ENCODE results near the gene ACTR8. TPM values are rescaled to one million over a fixed set of nuclear protein-coding genes. Genes with fewer than 3 reads are reported as not detected.

The ACTR8 gene
- total and polyA plus RNA-seq, 2 of the 13 experiments (the other 11 are each of a cell fraction or from before 2014, with no cell fraction given): 15.5 to 29.0 TPM

DNA sequence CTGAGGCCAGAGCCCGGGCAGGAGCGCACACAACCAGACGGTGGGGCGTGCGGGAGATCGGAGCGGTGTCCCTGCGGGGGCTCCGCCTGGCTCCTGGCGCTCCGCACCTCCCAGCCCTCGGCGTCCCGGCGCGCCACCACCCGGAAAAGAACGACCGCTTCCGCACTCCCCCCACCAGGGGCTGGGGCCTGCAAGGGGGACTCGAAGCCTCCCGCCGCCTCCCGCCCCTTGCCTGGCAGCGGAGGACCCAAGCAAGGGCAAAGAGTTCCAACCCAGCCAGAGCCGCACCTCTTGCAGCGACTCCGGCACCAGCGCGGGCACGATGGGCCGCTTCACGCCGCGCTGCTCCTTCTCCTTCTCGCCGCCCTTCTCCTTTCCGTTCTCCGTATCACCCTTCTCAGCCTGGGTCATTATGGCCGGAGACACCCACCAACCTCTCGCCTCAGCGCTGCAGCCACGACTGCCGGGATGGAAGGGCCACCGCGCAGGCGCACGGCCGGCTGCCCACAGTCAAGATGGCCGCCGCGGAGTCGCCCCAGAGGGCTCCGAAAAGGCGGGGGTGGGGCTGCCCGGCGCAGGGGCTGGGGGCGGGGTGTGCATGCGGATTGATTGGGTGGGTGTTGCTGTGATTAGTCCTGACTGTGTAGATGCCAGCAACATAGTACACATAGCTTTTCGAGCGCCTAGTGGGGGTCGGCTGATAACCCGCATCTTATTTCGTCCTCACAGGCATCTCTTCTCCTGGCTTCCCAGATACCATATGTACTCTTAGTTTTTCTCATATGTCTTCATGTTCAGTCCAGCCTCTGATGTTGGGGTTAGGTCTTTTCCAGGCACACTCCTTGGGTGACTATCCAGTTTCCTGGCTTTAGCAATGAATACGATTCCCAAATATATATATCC lies at the start of gene ACTR8 (continued):
- no peak for TF ChIP-seq CENPT (CRISPR knock-in tag; IDR thresholded peaks at IDR 0.05; ENCODE audit: low read depth)
- 0 out of 2 replicates have a peak, but pooled peaks have one; percentile 58 for TF ChIP-seq ZBTB39 (CRISPR knock-in tag; IDR thresholded peaks at IDR 0.05)
- TF ChIP-seq FOXK1 (CRISPR knock-in tag; IDR thresholded peaks at IDR 0.05; ENCODE audit: borderline replicate concordance, low read depth): peak; percentile 46; the same call in 1 of the 2 replicates
- peak; percentile 75; the same call in 1 of the 2 replicates for TF ChIP-seq YEATS4 (CRISPR knock-in tag; IDR thresholded peaks at IDR 0.05; ENCODE audit: borderline replicate concordance)
- TF ChIP-seq EHMT2 (IDR thresholded peaks at IDR 0.05; ENCODE audit: borderline replicate concordance, low read depth, low read length): no peak
- TF ChIP-seq KDM2A (CRISPR knock-in tag; IDR thresholded peaks at IDR 0.05; ENCODE audit: borderline replicate concordance, low read depth): peak; percentile 93
- TF ChIP-seq, protein P1, sequence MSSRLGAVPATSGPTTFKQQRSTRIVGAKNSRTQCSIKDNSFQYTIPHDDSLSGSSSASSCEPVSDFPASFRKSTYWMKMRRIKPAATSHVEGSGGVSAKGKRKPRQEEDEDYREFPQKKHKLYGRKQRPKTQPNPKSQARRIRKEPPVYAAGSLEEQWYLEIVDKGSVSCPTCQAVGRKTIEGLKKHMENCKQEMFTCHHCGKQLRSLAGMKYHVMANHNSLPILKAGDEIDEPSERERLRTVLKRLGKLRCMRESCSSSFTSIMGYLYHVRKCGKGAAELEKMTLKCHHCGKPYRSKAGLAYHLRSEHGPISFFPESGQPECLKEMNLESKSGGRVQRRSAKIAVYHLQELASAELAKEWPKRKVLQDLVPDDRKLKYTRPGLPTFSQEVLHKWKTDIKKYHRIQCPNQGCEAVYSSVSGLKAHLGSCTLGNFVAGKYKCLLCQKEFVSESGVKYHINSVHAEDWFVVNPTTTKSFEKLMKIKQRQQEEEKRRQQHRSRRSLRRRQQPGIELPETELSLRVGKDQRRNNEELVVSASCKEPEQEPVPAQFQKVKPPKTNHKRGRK (CRISPR knock-in tag; IDR thresholded peaks at IDR 0.05): no peak
- TF ChIP-seq BCL3 (CRISPR knock-in tag; IDR thresholded peaks at IDR 0.05): no peak
- TF ChIP-seq, protein P2, sequence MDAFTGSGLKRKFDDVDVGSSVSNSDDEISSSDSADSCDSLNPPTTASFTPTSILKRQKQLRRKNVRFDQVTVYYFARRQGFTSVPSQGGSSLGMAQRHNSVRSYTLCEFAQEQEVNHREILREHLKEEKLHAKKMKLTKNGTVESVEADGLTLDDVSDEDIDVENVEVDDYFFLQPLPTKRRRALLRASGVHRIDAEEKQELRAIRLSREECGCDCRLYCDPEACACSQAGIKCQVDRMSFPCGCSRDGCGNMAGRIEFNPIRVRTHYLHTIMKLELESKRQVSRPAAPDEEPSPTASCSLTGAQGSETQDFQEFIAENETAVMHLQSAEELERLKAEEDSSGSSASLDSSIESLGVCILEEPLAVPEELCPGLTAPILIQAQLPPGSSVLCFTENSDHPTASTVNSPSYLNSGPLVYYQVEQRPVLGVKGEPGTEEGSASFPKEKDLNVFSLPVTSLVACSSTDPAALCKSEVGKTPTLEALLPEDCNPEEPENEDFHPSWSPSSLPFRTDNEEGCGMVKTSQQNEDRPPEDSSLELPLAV (CRISPR knock-in tag; conservative IDR thresholded peaks at IDR 0.05; ENCODE audit: low read depth): no peak
- TF ChIP-seq BCL6 (CRISPR knock-in tag; IDR thresholded peaks at IDR 0.05): no peak
- no peak for TF ChIP-seq EZH2 (conservative IDR thresholded peaks at IDR 0.05; ENCODE audit: low read depth, low read length)
- TF ChIP-seq ZNF383 (CRISPR knock-in tag; IDR thresholded peaks at IDR 0.05; ENCODE audit: borderline replicate concordance): 0 out of 2 replicates have a peak, but pooled peaks have one; percentile 41
- TF ChIP-seq GABPB1 (CRISPR knock-in tag; IDR thresholded peaks at IDR 0.05): peak; percentile 92
- TF ChIP-seq CHCHD3 (CRISPR knock-in tag; IDR thresholded peaks at IDR 0.05): peak; percentile 79; the same call in 1 of the 2 replicates
- TF ChIP-seq RXRB (CRISPR knock-in tag; IDR thresholded peaks at IDR 0.05; ENCODE audit: borderline replicate concordance): peak; percentile 60; the same call in 1 of the 2 replicates
- TF ChIP-seq, protein P3, sequence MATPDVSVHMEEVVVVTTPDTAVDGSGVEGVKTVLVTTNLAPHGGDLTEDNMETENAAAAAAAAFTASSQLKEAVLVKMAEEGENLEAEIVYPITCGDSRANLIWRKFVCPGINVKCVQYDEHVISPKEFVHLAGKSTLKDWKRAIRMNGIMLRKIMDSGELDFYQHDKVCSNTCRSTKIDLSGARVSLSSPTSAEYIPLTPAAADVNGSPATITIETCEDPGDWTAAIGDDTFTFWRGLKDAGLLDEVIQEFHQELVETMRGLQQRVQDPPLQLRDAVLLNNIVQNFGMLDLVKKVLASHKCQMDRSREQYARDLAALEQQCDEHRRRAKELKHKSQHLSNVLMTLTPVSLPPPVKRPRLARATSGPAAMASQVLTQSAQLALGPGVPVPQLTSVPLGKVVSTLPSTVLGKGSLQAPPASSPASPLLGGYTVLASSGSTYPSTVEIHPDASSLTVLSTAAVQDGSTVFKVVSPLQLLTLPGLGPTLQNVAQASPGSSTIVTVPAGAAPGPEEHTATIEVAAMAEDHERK (CRISPR knock-in tag; IDR thresholded peaks at IDR 0.05; ENCODE audit: low read depth): 0 out of 2 replicates have a peak, but pooled peaks have one; percentile 18
- peak; percentile 17; the same call in 1 of the 2 replicates for TF ChIP-seq ZNF12 (CRISPR knock-in tag; IDR thresholded peaks at IDR 0.05)
- peak; percentile 66 for TF ChIP-seq ZNF547 (CRISPR knock-in tag; IDR thresholded peaks at IDR 0.05)
- no peak for TF ChIP-seq MBNL3 (CRISPR knock-in tag; conservative IDR thresholded peaks at IDR 0.05)
- no peak for TF ChIP-seq ZNF263 (CRISPR knock-in tag; IDR thresholded peaks at IDR 0.05)

Measured in HepG2 (cell line).